GM12892 (cell line): ENCODE measurements around the gene GARNL3.

Source experiments
- DNase-seq: peaks from one replicate; pipeline ENCODE4 v3.0.0; 2011; ENCODE audit not compliant: insufficient read length
- FAIRE-seq: peaks from 2 replicates; lab custom pipeline; 2011; peaks lifted over from hg19 to GRCh38; lab: Jason Lieb, UNC
- POLR2A ChIP-seq: IDR thresholded peaks from 2 replicates; pipeline ENCODE4 v1.6.1; 2011; ENCODE audit warnings: low read depth, low read length, control low read depth
- POLR2AphosphoS5 ChIP-seq: IDR thresholded peaks from 2 replicates; pipeline ENCODE4 v1.6.1; 2011; ENCODE audit warnings: low read depth, low read length, control low read depth
- TAF1 ChIP-seq: IDR thresholded peaks from 2 replicates; pipeline ENCODE4 v1.6.1; 2011; ENCODE audit warnings: low read depth, mild to moderate bottlenecking, control low read depth, low read length, borderline replicate concordance

Gene GARNL3

DNA sequence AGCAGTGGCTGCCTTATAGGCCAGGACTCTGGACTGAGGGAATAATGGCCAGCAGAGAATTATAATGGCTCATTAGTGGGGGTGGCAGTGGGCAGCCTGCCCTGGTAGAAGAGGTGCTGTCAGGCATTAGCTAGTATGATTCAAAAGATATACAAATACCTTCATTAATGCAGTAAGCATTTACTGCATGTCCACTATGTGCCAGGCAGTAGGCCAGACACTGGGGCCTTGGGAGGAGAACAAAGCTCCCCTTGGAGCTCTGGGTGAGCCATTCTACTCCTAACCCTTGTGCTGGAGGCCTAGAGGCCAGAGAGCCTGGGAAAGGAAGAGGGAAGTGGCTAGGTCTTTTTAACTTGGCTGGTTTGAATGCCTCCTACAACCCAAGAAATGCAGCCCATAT, 2.0 kb upstream of the GARNL3 start:
- TF ChIP-seq POLR2A (no peak), POLR2AphosphoS5 (no peak), TAF1 (no peak)
- DNase-seq, result no peak
- FAIRE-seq, result no peak

DNA sequence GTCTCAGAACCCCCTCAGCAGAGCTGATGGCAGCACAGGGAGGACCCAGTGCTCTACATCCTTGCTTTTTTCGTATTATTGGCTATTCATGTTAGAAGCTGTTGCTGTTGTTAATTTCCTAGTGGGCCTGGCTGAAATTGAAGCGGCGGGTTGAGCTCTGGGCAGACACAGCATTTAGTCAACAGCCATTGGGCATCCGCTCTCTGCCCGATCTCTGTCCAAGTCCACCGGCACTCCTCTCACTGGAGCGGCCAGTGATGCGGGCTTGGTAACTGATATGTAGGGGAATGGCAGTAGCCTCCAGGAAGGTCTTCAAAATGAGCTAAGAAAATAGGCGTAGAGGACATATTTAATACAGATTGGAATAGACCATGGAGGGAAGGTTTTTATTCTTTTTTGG, 1.3 kb upstream of the GARNL3 start:
- no peak for TF ChIP-seq POLR2AphosphoS5
- TF ChIP-seq POLR2A, result no peak
- no peak for TF ChIP-seq TAF1
- no peak for DNase-seq
- FAIRE-seq, result no peak

DNA sequence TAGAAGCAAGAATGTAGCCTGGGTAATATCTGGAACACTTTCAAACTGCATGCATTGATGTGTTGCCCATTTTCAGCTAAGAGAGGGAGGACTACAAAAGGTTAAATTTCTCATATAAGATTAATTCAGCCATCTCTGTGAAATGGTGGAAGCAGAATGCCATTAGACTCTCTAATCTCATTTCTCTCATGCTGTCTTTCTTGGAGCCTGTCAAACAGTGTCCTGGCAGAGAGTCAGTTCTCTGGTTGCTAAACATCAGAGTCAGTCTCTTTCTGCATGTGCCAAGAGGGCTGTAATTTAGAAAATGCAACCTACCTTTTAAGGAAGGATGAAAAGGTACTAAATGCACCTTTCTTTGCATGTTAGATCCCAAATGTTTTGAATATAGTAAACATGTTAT, 910 bp upstream of the GARNL3 start:
- TF ChIP-seq POLR2AphosphoS5, result no peak
- no peak for TF ChIP-seq POLR2A
- no peak for TF ChIP-seq TAF1
- DNase-seq (no peak), FAIRE-seq (no peak)

DNA sequence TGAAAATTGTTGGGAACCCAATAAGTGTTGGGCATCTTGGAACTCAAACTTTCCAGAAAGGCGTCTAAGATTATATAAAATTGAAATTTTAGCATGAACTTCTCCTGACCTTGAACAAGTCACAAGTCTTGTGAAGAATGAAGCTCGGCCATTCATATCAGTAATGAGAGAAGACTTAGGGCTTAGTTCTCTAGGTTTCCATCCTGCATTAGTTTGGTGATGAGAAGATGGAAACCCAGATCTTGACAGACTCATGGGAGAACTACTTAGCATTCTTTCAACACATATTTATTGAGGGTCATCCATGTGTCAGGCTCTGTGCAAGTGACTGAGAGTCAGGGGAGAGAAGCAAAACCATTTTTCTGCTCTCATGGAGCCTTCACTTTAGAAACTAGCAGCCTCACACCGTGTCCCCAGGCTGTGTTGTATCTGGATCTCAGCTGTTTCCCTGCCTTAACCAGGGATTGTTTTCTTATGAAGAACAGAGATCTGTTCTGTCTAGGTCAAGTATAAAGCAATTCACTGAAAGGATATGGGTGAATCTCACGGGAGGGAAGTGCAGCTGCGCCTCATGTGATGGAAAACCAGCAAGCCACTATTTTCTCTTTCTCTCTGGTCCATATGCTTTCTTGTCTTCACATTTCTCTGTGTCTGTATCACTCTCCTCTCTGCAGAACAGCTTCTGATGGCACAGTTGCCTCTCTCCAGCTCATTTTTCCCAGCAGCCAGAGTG, 3.4 kb downstream of the GARNL3 start:
- DNase-seq (no peak), FAIRE-seq (peak; percentile 85)
- TF ChIP-seq TAF1 (no peak), POLR2AphosphoS5 (no peak), POLR2A (no peak)

DNA sequence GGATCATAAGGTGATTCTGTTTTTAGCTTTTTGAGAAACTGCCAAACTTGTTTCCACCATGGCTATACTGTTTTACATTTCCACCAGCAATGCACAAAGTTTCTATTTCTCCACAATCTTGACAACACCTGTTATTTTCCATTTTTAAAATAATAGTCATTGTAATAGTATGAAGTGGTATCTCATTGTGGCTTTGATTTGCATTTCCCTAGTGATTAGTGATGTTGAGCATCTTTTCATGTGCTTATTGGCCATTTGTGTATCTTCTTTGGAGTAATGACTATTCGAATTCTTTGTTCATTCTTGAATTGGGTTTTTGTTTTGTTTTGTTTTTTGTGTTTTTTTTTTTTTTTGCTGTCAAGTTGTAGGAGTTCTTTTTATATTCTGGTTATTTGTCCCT, 4.9 kb downstream of the GARNL3 start:
- TF ChIP-seq TAF1 (no peak), POLR2AphosphoS5 (no peak), POLR2A (no peak)
- FAIRE-seq, result peak; percentile 64
- DNase-seq, result no peak

DNA sequence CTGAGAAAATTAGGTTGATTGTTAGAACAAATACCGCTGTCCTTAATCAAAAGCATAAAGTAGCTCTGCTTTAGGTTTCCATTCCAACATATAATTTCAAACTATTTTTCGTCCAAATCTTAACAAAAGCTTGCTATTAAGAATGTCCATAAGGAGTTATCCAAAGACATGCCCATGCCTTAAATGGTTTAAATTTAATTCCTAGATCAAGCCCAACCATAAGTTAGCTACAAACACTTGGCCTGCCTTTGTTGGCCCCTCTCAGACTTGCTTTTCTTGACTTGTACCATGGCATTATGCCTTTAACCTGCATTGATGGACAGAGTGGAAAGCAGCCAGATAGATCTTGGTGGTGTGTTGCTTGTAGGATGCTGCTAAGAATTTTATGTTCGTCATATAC, 8.8 kb downstream of the GARNL3 start:
- TF ChIP-seq POLR2A (no peak), TAF1 (no peak), POLR2AphosphoS5 (no peak)
- no peak for FAIRE-seq

DNA sequence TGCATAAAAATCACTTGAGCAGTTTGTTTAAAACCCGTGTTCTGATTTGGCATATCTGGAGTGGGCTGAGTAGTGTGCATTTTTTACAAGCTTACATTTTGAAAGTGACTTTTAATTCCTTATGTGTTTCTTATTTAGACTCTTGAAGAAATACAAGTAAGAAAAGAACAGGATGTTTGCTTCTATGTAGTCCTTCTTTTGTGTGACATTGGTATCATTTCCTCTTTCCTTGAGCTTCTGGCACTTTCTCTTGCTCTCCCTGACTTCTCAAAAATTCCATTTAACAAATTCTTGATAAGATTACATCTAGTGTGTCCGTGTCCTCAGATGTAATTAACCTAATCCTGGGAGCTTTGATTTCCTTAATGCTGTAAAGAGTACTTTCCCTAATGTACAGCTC, 12.5 kb downstream of the GARNL3 start:
- FAIRE-seq (no peak), DNase-seq (no peak)
- TF ChIP-seq TAF1 (no peak), POLR2AphosphoS5 (no peak), POLR2A (no peak)

More for the DNA sequence above, 8.8 kb downstream of the GARNL3 start:
- DNase-seq, result no peak

DNA sequence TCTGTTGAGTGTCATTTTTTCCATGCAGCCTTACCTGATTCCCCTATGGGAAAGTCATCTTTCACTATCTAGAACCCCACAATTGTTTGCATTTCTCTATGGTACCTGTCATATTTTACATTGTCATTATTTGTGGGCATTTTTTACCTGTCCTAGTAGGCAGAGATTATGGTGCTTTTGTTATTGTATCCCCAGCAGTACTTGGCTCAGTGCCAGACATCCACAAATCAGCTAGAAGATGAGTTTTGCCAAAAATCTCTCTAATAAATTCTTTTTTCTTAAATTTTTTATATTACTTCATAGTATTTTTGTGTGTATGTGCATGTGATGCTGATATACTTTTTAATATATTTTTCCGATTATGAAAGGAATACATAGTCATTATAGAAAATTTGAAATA, 13.2 kb downstream of the GARNL3 start:
- no peak for TF ChIP-seq TAF1
- no peak for TF ChIP-seq POLR2A
- TF ChIP-seq POLR2AphosphoS5, result no peak
- DNase-seq (no peak), FAIRE-seq (no peak)

DNA sequence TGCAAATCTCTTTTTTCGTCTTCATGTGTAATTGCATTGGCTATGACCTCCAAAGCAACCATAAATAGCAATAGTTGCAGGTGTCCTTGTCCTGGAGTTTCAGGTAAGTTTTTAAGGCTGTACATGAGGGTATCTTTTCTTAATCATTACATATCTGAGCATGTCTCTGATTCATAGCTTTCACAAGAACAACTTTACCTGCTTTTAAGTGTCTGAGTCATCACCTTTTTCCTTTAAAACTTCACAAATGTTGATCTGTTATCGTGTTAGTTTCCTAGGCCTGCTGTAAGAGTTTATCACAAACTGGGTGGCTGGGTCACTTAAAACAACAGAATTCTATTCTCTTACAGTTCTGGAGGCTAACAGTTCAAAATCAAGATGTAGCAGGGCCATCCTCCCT, 13.8 kb downstream of the GARNL3 start:
- DNase-seq (no peak), FAIRE-seq (no peak)
- TF ChIP-seq POLR2AphosphoS5 (no peak), TAF1 (no peak), POLR2A (no peak)

DNA sequence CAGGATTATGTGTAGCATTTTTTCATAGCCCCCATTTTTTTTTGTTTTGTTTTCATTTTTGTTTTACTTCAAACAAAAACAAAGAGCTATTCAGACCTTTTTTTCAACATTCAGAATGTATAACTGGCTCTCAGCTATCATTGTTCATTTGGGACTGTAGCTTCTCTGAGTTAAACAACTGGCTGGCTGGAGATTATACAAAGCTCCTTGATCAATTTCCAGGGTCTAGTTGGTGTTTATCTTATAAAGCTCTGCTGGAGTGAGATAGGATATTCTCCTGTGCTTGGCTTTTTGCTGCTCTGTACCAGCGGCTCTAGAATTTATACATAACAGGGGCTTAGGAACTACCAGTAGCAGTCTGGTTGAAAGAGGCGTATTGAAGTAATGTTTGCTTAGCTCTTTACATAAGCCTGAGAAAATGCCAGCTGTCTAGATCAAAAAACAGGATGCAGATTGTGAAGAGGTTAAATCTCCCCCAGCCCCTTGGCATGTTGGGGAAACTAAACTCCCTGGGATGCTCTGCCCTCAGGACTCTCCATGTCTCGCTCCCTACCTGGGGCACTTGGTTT, 15.2 kb downstream of the GARNL3 start:
- FAIRE-seq (no peak), DNase-seq (no peak)
- TF ChIP-seq POLR2A, result no peak
- TF ChIP-seq TAF1, result no peak
- no peak for TF ChIP-seq POLR2AphosphoS5

DNA sequence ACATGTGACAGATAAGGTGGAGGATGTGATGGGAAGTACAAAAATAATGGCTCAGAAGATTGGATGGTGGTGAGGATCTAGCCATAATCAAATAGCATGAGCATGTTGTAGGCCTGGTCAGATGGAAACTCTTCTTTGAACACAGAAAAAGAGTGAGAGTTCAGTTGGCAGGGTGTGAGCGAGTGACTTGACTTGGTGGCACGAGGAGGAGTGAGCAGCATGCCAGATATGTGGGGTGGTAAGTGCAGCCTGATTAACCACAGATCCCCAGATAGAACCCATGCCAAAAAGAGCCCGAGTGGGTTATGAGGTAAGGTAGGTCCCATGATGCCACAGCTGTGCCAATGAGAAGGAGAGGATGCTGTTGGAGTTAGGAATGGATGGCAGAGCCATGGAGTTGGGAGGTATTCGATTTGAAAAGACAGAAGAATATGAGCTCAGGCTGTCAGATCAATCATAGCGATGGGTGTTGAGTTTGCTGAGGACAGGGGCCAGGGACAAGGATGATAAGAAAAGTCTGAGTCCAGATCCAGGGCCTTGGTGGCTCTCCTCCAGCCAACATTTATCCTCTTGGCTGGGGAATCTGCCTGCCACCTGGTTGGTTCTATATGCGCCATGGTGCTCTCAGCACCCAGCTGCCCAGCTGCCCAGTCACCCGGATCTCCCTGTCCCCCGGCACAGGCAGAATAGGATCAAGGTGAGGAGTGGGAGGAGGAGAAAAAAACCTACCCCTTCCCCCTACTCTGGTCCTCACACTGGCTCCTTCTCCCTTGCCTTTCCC, 16.5 kb downstream of the GARNL3 start:
- FAIRE-seq, result no peak
- DNase-seq, result no peak
- no peak for TF ChIP-seq TAF1
- no peak for TF ChIP-seq POLR2AphosphoS5
- TF ChIP-seq POLR2A, result no peak

DNA sequence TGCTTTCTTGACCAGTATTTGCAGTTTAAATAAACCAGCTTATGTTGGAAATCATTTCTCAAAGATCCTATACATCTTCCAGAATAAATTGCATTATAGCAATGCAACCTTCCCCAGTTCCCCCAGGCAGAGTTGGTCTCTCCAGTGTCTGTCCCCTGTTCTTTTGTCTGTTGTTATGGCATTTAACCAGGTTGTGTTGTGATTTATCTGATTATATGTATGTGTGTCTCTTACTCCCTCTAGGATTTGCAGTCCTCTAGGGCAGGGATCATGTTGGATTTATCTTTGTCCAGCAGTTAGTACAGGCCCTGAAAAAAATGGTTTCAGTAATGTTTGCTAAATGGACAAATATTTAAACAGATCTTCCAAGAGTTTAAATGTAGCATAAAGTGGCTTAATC, 17.3 kb downstream of the GARNL3 start:
- FAIRE-seq (no peak), DNase-seq (no peak)
- TF ChIP-seq POLR2A, result no peak

DNA sequence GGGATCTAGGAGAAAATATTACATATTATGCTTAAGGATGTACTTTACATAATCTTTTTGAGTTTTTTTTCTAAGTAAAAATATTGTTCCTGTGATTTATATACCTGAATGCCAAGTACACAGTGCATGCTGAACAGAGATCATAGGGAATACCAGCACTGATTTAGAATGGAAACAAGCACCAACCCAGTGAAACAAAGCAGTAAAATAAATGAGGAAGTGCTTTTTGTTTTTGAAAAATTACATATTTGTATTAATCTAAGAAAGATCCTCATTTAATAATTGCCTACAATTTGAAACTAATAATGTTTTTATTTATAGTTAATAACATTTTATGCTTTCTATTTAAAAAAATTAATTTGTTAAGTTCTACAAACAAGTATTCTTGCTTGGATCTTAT, 18.0 kb downstream of the GARNL3 start:
- TF ChIP-seq POLR2A (no peak), POLR2AphosphoS5 (no peak)
- FAIRE-seq (no peak), DNase-seq (no peak)
